Occipital lobe (tissue), 2 donors: ENCODE measurements around the gene SPINK6. TPM values are rescaled to one million over a fixed set of nuclear protein-coding genes. Genes with fewer than 3 reads are reported as not detected.

Experiments used
- DNase-seq: peaks from one replicate; lab custom pipeline; 2025; lab: John Stamatoyannopoulos, UW
- total RNA-seq: library from RNA; depleted of rRNA; stranded (reverse); fragments of >200 nt; gene quantifications from one replicate; pipeline ENCODE4 v1.2.3, GENCODE V29; 2014

SPINK6 gene, protein sequence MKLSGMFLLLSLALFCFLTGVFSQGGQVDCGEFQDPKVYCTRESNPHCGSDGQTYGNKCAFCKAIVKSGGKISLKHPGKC
- not detected for total RNA-seq

DNA sequence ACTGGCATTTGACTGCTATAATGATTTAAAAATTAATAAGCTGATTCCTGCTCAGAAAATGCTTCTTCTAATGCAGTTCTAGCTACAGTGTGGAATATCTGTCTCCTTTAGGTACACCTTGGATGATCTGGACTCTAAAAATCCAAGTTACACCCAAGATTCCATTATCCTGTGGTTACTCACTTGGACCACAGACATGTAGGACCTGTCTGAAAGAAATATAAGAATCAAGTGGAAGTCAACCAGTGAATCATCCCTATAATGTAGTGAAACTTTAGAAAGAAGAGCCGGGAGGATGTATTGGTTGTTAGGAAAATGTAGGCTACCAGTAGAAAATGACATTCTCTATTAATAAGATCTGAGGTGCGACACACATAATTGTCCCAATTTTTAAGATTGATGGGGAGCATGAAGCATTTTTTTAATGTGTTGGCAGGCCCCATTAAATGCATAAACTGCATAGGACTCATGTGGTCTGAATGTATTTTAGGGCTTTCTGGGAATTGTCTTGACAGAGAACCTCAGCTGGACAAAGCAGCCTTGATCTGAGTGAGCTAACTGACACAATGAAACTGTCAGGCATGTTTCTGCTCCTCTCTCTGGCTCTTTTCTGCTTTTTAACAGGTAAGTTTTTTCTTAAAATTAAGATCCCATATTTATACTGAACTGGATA is at the start of gene SPINK6:
TSS of gene SPINK6 (plus strand) at position 512 of the 673 bp plus-strand sequence. CDS start at position 567, 55 bp downstream.
- no peak for DNase-seq

DNA sequence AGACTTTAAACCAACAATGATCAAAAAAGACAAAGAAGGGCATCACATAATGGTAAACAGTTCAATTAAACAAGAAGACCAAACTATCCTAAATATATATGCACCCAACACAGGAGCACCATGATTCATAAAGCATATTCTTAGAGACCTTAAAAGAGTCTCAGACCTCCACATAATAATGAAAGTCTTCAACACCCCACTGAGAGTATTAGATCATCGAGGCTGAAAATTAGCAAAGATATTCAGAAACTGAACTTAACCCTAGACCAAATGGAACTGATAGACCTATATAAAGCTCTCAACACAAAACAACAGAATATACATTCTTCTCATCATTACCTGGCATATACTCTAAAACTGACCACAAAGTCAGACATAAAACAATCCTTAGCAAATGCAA is 46.2 kb upstream of the SPINK6 start:
- DNase-seq = no peak

DNA sequence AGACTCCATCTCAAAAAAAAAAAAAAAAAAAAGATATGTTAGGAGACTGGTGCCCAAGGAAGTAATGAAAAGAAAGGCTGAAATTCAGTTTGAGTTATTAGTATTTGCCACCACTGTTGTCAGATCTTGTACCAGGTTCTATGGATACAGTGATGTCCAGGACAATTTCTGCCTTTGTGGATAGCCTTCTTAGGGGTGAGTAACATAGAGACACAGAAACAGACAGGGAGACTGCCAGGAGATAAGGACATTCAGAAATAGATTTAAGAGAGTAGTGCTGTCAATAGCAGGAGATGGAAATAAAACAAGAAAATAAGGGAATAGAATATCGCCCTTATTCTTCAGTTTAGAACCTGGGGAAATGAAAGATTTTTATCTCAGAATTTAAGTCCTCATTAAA is 40.8 kb upstream of the SPINK6 start:
- DNase-seq = no peak

DNA sequence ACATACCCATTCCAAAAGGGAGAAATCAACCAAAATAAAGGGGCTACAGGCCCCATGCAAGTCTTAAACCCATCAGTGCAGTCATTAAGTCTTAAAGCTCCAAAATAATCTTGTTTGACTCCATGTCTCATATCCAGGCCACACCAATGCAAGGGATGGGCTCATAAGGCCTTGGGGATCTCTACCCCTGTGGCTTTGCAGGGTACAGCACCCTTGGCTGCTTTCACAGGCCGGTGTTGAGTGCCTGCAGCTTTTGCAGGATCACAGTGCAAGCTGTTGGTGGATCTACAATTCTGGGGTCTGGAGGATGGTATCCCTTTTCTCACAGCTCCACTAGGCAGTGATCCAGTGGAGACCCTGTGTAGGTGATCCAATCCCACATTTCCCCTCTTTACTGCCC is 39.5 kb upstream of the SPINK6 start:
- DNase-seq = no peak

DNA sequence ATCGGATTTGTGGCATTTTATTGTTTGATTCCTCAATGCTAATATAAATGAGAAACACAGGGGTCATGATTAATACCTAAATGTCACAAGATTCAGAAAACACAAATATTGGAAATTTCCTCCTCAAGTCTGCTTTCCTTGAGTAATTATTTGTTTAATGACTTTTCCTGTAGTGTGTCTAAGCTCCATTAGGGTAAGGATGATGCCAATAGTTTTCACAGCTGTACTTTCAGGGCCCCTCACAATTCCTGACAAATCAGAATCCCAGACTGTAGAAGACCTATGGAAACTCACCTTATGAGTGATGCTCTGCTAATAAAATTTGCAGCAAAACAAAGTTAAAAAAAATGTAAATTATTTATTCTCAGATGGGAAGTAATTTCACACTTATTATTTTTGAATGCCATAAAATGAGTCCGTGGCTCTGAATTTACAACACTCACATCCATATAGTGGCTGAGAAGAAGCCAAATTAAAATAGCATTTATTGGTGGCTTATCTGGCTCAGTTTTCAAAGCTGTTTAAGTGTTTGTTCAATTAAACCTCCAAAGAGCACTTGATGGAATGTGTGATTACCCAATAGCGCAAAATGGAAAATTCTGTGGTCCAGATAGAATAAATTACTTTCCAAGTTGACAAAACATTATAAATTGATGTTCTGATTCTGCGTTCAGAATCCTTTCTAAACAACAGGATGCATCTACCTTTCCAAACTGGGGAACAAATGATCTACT is 36.1 kb upstream of the SPINK6 start:
- no peak for DNase-seq

DNA sequence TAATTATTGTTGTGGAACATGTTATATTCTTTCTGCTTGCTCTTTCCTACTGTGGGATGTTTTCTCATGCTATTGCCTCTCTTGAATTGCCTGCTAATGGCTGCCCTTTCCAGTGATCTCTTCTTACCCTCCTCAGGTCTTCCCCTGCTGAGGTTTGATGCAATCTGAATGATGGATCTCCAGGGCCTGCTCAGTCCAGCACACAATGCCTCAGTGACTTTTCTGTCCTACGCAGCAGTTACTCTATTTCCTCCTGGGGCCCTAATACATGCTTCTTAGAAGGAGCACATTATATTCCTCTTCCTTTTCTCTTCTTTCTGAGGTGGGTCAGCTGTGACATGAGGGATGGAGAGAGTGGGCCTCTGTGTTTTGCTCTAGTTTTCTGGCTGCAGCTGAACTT is 34.6 kb upstream of the SPINK6 start, which contains the start of gene SPINK14:
TSS of gene SPINK14 (plus strand) at position 301 of the 400 bp plus-strand sequence. CDS start 1,187 bp downstream, outside the sequence.
- no peak for DNase-seq

DNA sequence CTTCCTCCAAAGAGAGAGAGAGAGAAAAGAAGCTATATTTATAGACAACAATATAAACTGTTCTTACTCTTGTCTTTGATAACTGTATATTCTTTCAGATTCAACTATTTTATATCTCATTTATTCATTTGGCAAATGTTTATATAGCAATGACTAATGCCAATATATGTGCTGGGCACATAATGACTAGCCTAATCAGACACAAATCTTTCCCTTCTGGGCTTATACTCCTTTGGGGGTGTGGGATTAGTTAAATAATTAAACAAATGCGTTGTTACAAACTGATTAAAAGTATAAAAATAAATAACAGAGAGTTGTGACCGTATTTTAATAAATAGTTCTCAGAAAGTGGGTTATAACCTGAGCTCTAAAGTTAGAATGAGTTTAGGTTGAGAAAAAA is 30.5 kb upstream of the SPINK6 start:
- DNase-seq = no peak

DNA sequence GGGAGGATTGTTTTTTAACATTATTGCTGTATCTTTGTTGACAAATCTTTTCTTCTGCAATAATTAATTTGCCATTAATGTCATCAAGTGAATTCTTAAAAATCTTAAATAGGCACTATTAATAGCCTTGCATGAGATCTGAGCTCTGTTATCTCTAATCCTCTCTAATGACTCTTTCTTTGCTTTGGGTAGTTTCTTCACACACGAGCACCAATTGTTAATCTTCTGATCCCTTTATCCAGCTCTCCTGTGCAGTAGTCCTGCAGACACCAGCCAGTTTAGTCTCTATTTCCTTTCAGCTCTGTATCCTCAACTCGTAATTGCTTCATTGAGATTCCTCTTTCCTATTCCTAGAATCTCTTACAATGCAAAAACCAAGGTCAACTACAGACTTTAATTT is 26.4 kb upstream of the SPINK6 start:
- DNase-seq = no peak

DNA sequence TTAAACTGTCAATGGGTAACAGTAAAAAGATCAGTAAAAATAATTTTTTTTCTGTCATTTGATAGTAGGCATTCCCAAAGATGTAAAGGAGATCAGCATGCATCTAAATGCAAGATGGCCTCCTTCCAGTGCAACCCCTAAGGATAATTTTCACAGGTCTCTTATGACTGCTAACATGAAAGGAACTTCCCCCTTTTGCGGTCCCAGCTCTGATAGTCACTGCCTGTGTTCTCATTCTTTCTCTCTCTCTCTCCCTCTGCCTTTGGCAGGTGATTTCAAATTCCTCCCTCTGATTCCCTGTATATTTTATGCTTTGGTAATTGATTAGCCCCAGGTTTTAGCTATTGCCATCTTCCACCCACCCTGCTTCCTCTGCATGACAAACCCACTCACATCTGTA is 25.6 kb upstream of the SPINK6 start:
- DNase-seq = no peak

DNA sequence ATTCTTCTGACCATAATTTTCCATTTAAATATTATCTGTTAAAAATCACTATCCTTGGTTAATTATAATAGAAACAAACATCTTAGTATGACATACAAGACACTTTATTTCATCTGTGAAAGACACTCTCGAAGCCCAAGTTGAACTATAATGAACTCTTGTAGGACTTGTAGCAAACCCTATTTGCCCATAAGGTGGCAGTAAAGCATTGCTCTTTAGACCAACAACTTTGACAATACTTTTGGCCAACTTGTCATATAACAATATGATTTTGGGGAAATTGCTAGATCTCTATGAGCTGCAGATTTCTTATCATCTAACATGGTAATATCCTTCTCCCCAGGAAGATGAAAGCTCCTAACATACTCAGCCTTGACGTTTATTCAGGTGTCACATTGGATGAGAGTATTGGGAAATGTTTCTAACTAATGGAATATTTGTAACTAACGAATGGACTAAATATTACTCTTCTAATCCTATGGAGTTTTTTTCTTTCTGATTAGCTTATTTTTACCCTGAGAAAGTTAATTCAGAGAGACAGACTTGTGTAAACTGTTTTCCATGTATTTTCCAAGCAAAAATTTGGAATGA is 23.5 kb upstream of the SPINK6 start:
- no peak for DNase-seq

DNA sequence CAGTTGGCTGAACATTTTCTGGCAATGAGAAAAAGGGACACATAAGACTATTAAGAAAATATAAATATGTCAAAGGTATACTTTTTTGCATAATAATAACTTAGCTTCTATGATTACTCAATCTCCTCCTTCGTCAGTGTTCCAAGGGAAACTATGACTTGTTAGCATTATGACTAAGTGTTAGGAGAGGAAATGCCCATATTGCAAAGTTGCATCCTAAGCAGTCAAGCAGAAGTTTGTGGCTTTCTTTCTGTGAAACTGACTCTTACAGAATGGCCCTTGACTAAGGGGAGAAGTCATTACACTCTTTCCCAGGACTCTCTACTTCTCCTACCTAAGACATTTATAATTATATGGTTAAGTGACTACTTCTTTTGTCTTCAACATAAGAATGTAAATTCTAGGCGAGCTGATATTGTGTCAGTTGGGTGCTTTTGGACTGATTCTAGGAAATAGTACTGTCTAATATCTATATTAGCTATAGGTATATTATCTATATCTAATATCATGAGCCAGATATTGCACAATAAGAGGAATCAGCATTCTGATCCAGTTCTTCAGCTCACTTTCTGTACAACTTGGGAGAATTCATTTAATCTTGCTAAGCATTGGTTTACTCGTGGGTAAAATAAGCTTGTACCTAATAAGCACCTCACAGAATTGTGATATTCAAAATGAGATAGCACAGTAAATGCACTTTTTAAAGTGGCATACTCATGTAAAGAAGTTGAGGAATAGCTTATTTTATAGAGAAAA is 16.4 kb upstream of the SPINK6 start:
- DNase-seq = no peak

DNA sequence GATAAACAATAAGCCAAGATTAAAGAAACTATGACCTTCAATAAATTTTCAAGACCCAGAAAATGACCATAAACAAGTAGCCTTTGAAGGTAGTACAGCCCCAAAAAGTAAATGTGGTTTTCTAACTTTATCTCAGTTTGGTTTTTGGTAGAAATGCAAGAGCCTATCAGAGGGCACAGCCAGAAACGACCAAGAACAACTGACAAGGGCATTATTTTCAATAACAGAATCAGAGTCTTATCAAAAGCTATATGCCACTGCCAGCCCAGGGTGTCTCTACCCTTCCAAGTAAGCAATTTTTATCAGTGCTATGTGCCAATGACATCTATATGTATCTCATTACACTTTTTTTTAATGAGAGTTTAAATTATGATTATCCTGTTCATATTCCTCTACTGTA is 11.8 kb upstream of the SPINK6 start:
- no peak for DNase-seq

DNA sequence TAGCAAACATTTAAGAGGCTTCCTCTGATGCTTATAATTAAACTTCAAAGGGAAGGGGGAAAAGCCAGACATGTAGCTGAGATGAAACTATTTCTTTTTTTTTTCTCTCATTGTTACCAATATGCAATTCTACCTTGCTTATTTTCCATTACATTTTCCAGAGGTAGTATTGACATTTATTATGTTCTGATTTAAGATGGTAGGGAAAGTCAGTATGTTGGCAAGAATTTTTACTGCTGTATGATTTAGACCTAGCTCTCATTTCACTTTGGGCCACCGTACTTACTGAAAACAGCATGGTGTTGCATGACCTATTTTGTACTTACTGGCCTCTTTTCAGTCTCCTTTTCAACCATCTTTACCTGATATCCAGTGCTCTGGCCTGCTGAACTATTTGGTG is 9.6 kb upstream of the SPINK6 start:
- no peak for DNase-seq

DNA sequence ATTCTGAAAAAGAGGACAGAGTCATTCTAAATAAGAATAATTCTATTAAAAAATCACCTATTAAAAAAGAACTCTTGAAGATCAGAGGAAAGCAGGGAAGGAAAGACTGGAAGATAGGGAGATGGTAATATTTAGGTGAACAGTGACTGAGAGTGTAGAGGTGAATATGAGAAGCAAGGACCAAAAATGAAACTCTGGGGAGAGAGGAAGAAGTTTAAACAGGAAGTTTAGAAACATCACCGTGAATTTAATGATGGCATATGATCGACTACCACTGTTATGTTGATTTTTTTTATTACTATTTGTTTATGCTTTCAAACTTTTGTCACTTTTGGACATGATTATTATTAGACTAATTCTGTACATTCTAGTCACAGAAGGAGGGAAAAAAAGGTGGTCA is 1.7 kb upstream of the SPINK6 start:
- no peak for DNase-seq

DNA sequence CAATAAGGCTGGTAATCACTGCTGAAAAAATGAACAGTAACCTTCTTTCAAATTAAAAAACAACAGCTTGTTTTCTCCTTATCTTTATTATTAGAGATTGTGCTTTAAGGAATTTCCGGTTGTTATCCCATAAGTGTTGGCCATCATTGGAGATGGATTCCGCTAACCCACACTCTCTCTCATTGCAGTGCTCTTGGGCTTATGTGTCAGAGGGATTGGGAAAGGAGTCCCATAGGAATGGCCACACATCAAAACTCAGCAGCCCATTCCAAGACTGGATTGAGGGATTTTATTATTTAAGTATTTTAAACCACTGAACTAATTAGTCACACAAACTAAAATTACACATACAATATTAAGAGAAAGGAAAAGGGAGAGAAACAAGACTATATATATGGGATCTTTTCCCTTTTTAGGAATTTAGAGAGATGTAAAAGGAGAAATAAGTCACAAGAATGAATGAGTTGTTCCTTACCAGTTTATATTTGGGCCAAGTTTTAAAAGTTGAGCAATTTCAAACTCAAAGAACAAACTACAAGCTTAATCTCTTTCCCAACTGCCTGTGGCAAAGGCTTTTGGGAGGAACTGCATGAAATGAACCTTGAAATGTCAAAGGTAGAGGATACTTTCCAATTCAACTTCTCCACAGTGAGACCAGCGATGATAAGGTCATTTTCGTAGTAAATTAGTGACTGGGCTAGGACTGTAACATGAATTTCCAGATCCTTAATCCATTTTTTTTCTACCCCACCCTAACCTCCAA is 2.4 kb downstream of the SPINK6 start:
- DNase-seq = no peak

DNA sequence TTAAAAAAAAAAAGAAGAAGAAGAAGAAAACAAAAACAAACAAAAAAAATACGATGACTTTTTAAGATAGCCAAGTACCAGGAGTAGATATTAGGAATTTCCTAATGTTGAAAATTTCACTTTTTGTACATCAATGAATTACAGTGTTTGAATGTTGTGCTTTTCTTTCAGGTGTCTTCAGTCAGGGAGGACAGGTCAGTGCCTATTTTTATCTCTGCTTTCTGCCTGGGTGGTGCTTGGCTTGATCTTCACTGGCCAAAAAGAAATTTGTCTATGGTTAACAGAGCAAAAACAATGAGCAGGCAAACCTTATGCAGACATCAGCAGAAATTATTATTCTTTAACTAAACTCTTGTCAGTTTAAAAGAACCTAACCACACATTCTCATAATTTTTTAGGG is 3.0 kb downstream of the SPINK6 start:
- DNase-seq = no peak

DNA sequence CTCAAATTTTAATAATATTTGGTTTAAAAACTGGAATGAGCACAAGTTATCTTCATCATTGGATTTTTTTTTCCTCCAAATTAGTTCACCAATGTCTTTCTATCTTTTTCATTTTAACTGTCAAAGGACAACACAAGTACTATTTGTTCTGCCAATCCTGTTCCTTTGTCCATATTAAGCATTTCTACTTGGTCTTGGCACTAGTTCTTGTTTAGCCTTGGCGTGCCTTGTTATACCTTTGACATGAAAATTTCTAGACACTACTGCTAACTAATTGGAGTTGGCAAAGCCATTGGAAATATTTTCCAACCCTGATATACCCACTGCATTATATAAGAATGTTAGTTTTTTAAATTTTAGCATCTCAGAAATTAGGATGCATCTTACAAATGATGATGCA is 3.8 kb downstream of the SPINK6 start:
- DNase-seq = no peak

DNA sequence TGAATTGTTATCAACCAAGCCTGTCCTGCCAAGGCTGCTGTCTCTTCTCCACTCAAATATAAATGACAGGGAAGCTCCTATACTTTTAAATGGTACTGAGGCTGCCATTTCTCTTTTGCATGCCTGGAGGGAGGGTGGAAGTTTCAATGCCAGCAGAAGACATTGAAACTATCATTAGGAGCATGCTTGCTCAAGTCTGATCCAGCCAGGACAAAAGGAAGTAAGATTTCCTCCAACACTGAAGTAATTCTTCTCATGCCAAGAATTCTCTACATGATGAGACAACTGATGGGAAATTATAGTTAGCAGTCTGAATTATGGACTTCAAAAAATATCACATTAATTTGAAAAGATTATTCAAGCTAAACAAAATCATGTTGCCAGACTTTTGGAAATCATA is 5.4 kb downstream of the SPINK6 start:
- no peak for DNase-seq

DNA sequence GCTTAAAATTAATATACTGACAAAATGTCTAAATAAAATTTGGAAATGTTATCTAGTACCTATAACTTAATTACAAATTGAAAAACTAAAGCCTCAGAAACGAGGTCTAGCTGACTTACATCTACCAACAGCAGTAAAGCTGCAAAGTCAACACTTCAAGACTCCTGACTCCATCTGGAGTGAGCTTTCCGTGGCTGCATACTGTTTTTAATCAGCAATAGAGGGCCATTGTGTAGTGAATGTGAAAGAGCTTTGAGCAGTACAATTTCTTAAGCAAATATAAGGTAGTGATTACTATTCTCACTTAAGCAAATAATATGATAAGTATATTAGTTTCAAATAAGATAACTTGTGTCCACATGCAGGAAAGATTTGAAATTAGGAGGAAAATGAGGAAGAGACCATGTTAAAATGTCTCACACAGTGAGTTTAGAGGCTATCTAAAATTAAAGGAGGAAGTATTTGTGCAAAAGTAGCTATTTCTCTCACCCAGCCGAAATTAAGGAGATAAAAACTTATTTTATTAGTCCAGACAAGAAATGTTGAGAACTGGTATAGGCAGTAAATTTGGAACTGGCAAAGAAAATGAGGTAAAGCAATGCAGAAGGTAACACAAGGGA is 6.4 kb downstream of the SPINK6 start:
- DNase-seq = no peak

DNA sequence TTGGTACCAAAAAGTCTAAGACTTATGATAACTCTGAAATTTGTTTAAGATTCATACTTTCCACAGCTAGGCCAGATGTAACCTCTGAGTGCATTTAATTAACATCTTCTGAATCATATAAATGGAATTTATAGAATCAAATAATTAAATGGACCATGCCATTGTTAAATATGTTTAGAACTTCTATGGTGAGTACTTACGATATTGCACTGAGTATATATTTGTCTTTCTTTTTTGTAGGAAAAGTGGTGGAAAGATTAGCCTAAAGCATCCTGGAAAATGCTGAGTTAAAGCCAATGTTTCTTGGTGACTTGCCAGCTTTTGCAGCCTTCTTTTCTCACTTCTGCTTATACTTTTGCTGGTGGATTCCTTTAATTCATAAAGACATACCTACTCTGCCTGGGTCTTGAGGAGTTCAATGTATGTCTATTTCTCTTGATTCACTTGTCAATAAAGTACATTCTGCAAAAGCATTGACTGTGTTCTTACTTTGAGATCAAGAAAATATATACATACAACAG is 11.9 kb downstream of the SPINK6 start:
- no peak for DNase-seq
